OCI-LY1 (cell line): ENCODE data around the gene TRANK1.
"Not testable (repeated sequence)": the region's sequence is repeated elsewhere in the genome, so short reads cannot be mapped to it uniquely, and the experiment has no call there.

Experiments used
- H2AFZ ChIP-seq: fragments of 200-600 bp; sonication (generic), shearing (Covaris generic); 2 replicates; pipeline ENCODE4 v1.6.0; 2014; ENCODE audit warnings: antibody characterized with exemption, mild to moderate bottlenecking, low read length
- H3F3A ChIP-seq: fragments of 200-600 bp; sonication (generic), shearing (Covaris generic); 2 replicates; pipeline ENCODE4 v1.6.0; 2014; ENCODE audit warnings: mild to moderate bottlenecking, antibody characterized with exemption, low read length, moderate library complexity; ENCODE audit not compliant: insufficient read depth
- H3K27ac ChIP-seq: fragments of 200-600 bp; sonication (generic); 2 replicates; pipeline ENCODE4 v1.5.1; 2014; ENCODE audit warnings: low read length, mixed run types, mild to moderate bottlenecking, low read depth; ENCODE audit not compliant: poor library complexity, severe bottlenecking
- H3K27me3 ChIP-seq: fragments of 200-600 bp; sonication (generic); 2 replicates; pipeline ENCODE4 v1.6.0; 2014; ENCODE audit warnings: antibody characterized with exemption, mild to moderate bottlenecking, low read length, moderate library complexity; ENCODE audit not compliant: insufficient read depth
- H3K36me3 ChIP-seq: fragments of 200-600 bp; sonication (generic); 2 replicates; pipeline ENCODE4 v1.6.1; 2014; ENCODE audit warnings: mild to moderate bottlenecking, antibody characterized with exemption, low read length, moderate library complexity, mixed read lengths; ENCODE audit not compliant: insufficient read depth
- H3K4me1 ChIP-seq: fragments of 200-600 bp; sonication (generic); 2 replicates; pipeline ENCODE4 v1.5.1; 2014; ENCODE audit warnings: mild to moderate bottlenecking, low read length, moderate library complexity; ENCODE audit not compliant: insufficient read depth, severe bottlenecking
- H3K4me2 ChIP-seq: fragments of 200-600 bp; sonication (generic), shearing (Covaris generic); 2 replicates; pipeline ENCODE4 v1.6.1; 2014; ENCODE audit warnings: low read length
- H3K4me3 ChIP-seq: fragments of 200-600 bp; sonication (generic); 2 replicates; pipeline ENCODE4 v1.5.1; 2014; ENCODE audit warnings: low read length, low read depth, mild to moderate bottlenecking, mixed read lengths; ENCODE audit not compliant: poor library complexity, severe bottlenecking
- H3K79me2 ChIP-seq: fragments of 200-600 bp; shearing (Covaris generic); 2 replicates; pipeline ENCODE4 v1.6.1; 2016; ENCODE audit warnings: mixed run types, low read length, mixed read lengths; ENCODE audit not compliant: insufficient read depth
- H3K9ac ChIP-seq: fragments of 200-600 bp; sonication (generic), shearing (Covaris generic); 2 replicates; pipeline ENCODE4 v1.6.1; 2014; ENCODE audit warnings: mild to moderate bottlenecking, low read length, mixed read lengths
- H3K9me2 ChIP-seq: fragments of 200-600 bp; sonication (generic), shearing (Covaris generic); 2 replicates; pipeline ENCODE4 v1.6.1; 2014; ENCODE audit warnings: low read depth, mild to moderate bottlenecking, low read length, mixed read lengths
- H3K9me3 ChIP-seq: fragments of 200-600 bp; shearing (Covaris generic); 2 replicates; pipeline ENCODE4 v1.6.1; 2014; ENCODE audit warnings: low read length, mixed read lengths
- H4K20me1 ChIP-seq: fragments of 200-600 bp; sonication (generic), shearing (Covaris generic); 2 replicates; pipeline ENCODE4 v1.6.0; 2016; ENCODE audit warnings: mild to moderate bottlenecking, low read length; ENCODE audit not compliant: insufficient read depth
- CTCF ChIP-seq: fragments of 200-600 bp; sonication (generic), shearing (Covaris generic); IDR thresholded peaks from 2 replicates; pipeline ENCODE4 v1.5.1; 2017; ENCODE audit warnings: mild to moderate bottlenecking, antibody characterized with exemption, low read length, moderate library complexity, mixed read lengths
- EZH2 ChIP-seq: fragments of 200-600 bp; sonication (generic), shearing (Covaris generic); IDR thresholded peaks from 2 replicates; pipeline ENCODE4 v1.8.0; 2017; ENCODE audit warnings: borderline replicate concordance, mixed run types, mild to moderate bottlenecking, antibody characterized with exemption, low read length, moderate library complexity, mixed read lengths

Gene TRANK1

GRCh38 chr3:36906504-36907149 is 38.2 kb downstream of the TRANK1 start:
- Histone ChIP-seq H3K79me2 (peaks cover 9% of the 10 kb centered on the region), H3K36me3 (peaks cover 36% of the 10 kb centered on the region)

GRCh38 chr3:36905545-36905944 is 39.3 kb downstream of the TRANK1 start:
- H4K20me1 ChIP-seq: no peaks in the 10 kb centered on the region
- TF ChIP-seq CTCF: no peak
- no peak for TF ChIP-seq EZH2
- H3K9me3 ChIP-seq: no peaks in the 10 kb centered on the region
- no peak overlapping the region for H3K4me3 ChIP-seq
- H3K36me3 ChIP-seq: peaks cover 38% of the 10 kb centered on the region
- no peaks in the 10 kb centered on the region for H3K9me2 ChIP-seq
- peak overlapping the region; percentile 20 for H3K27ac ChIP-seq
- no peak overlapping the region; the same call in 1 of the 2 replicates for H3K4me2 ChIP-seq
- no peaks in the 10 kb centered on the region for H3F3A ChIP-seq
- no peak overlapping the region for H2AFZ ChIP-seq
- no peaks in the 10 kb centered on the region for H3K27me3 ChIP-seq
- H3K4me1 ChIP-seq: peaks cover 85% of the 10 kb centered on the region
- H3K79me2 ChIP-seq: no peaks in the 10 kb centered on the region; the same call in 1 of the 2 replicates
- no peak overlapping the region for H3K9ac ChIP-seq

More at GRCh38 chr3:36906504-36907149, 38.2 kb downstream of the TRANK1 start:
- Histone ChIP-seq H2AFZ (no peak overlapping the region), H3K9me2 (no peaks in the 10 kb centered on the region), H3K27me3 (no peaks in the 10 kb centered on the region), H3K27ac (peak overlapping the region; percentile 46), H3K4me3 (no peak overlapping the region), H4K20me1 (no peaks in the 10 kb centered on the region), H3K9ac (no peak overlapping the region), H3F3A (no peaks in the 10 kb centered on the region; the same call in 1 of the 2 replicates), H3K4me1 (peaks cover 84% of the 10 kb centered on the region), H3K4me2 (no peak overlapping the region), H3K9me3 (no peaks in the 10 kb centered on the region)
- TF ChIP-seq EZH2 (no peak), CTCF (no peak)

GRCh38 chr3:36904641-36905040 is 40.2 kb downstream of the TRANK1 start:
- Histone ChIP-seq H3K4me3 (no peak overlapping the region), H3K27ac (no peak overlapping the region), H3K79me2 (no peaks in the 10 kb centered on the region; the same call in 1 of the 2 replicates), H3K9ac (no peak overlapping the region), H3K4me1 (peaks cover 78% of the 10 kb centered on the region), H3K4me2 (no peak overlapping the region), H3F3A (no peaks in the 10 kb centered on the region), H3K9me3 (no peaks in the 10 kb centered on the region), H3K9me2 (no peaks in the 10 kb centered on the region), H3K27me3 (no peaks in the 10 kb centered on the region), H3K36me3 (peaks cover 46% of the 10 kb centered on the region), H4K20me1 (no peaks in the 10 kb centered on the region), H2AFZ (no peak overlapping the region)
- TF ChIP-seq EZH2 (no peak), CTCF (peak; percentile 29; the same call in 1 of the 2 replicates)

DNA sequence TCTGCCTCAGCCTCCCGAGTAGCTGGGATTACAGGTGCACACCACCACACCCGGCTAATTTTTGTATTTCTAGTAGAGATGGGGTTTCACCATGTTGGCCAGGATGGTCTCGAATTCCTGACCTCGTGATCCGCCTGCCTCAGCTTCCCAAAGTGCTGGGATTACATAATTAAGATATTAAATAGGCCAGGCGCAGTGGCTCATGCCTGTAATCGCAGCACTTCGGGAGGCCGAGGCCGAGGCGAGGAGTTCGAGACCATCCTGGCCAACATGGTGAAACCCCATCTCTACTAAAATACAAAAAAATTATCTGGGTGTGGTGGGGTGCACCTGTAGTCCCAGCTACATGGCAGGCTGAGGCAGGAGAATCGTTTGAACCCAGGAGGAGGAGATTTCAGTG is 40.8 kb downstream of the TRANK1 start:
- not testable (repeated sequence) for H3K4me2 ChIP-seq, H3K27me3 ChIP-seq, H3K9me3 ChIP-seq, H3K9ac ChIP-seq, H3K79me2 ChIP-seq, H4K20me1 ChIP-seq, H3K9me2 ChIP-seq, H3F3A ChIP-seq, H3K4me3 ChIP-seq, H2AFZ ChIP-seq
- H3K27ac ChIP-seq: peak overlapping the region; percentile 75
- peaks cover 52% of the 10 kb centered on the region for H3K36me3 ChIP-seq
- peaks cover 72% of the 10 kb centered on the region for H3K4me1 ChIP-seq
